Sigmoid colon (tissue), 7 donors: ENCODE measurements around the gene COL2A1. TPM values are rescaled to one million over a fixed set of nuclear protein-coding genes. Genes with fewer than 3 reads are reported as not detected.

Experiments
- DNase-seq: peaks from one replicate; pipeline ENCODE4 v3.0.0-alpha.2; 2019
- H3K27ac ChIP-seq, 4 donors: fragments of 200-600 bp; sonication (generic); one replicate each; pipeline ENCODE4 v1.5.1; 2016 to 2019; ENCODE audit warnings: mild to moderate bottlenecking in 1 of 4
- H3K27me3 ChIP-seq, 3 donors: fragments of 200-600 bp; sonication (generic); one replicate each; pipeline ENCODE4 v1.5.1; 2019; ENCODE audit warnings: mild to moderate bottlenecking in 1 of 3
- H3K36me3 ChIP-seq, 4 donors: fragments of 200-600 bp; sonication (generic); one replicate each; pipeline ENCODE4 v1.5.1; 2016 to 2019
- H3K4me1 ChIP-seq, 4 donors: fragments of 200-600 bp; sonication (generic); one replicate each; pipeline ENCODE4 v1.5.1; 2017 to 2019
- H3K4me3 ChIP-seq, 4 donors: fragments of 200-600 bp; sonication (generic); one replicate each; pipeline ENCODE4 v1.5.1; 2017 to 2019; ENCODE audit warnings: mild to moderate bottlenecking in 2 of 4, moderate library complexity in 1 of 4
- H3K9me3 ChIP-seq, 4 donors: fragments of 200-600 bp in 3 of 4; sonication (generic) in 3 of 4; one replicate each; pipeline versions ENCODE4 v1.5.1 to v1.6.1; 2013 to 2019
- CTCF ChIP-seq, 4 experiments: fragments of 450-650 bp in 3 of 4; fragments of 200-600 bp in 1 of 4; IDR thresholded peaks; one replicate each; pipeline ENCODE4 v1.5.1; 2016 to 2019; ENCODE audit warnings: antibody characterized with exemption in 4 of 4, mild to moderate bottlenecking in 3 of 4, moderate library complexity in 2 of 4
- EP300 ChIP-seq, 4 donors: sonication (generic); formaldehyde crosslinking; IDR thresholded peaks; one replicate each; pipeline ENCODE4 v1.6.1; 2017; ENCODE audit warnings: antibody characterized with exemption in 4 of 4
- POLR2A ChIP-seq, 2 donors: fragments of 450-650 bp; IDR thresholded peaks; one replicate each; pipeline ENCODE4 v1.6.1; 2016; ENCODE audit warnings: antibody characterized with exemption in 2 of 2, mild to moderate bottlenecking in 2 of 2, moderate library complexity in 2 of 2
- POLR2AphosphoS5 ChIP-seq, 4 donors: sonication (generic); formaldehyde crosslinking; IDR thresholded peaks; one replicate each; pipeline ENCODE4 v1.6.1; 2017; ENCODE audit warnings: antibody characterized with exemption in 4 of 4
- WGBS, 2 donors: extraction: QIAGEN DNeasy Blood & Tissue Kit; methylation state at CpG; one replicate each; pipeline ENCODE4 v1.1.7; 2013; 5-methylcytosine and 5-hydroxymethylcytosine counted together
- intact Hi-C: fragments of 100-400 bp; cut with DNase I; formaldehyde crosslinking; loops from one replicate; pipeline ENCODE4 v1.15.1; 2023
- polyA plus RNA-seq, 3 donors: library from polyadenylated mRNA; stranded (reverse); fragments of 200-250 nt; gene quantifications; one replicate each; pipeline ENCODE4 v1.2.3, GENCODE V29; 2013
- total RNA-seq, 4 donors: library from RNA; depleted of rRNA; stranded (reverse); fragments of >200 nt; gene quantifications; one replicate each; pipeline ENCODE4 v1.1.0, GENCODE V29; 2016
- donor health status: healthy with polysubstance abuse.
- donor health status: Bipolar disorder and iron deficiency.
- donor health status: healthy.

Gene COL2A1
- total and polyA plus RNA-seq, 7 donors: 0.17 to 0.60 TPM; not detected in 5

GRCh38 chr12:48034835-48035805 is 30.8 kb upstream of the COL2A1 start:
- intact Hi-C loops: no loop called here
- Histone ChIP-seq H3K36me3 (no peaks in the 10 kb centered on the region), H3K27ac (no peak overlapping the region), H3K4me1 (no peaks in the 10 kb centered on the region), H3K27me3 (peaks cover 0 to 7% (median 0%) of the 10 kb centered on the region in 3 donors), H3K9me3 (no peaks in the 10 kb centered on the region), H3K4me3 (no peak overlapping the region)
- TF ChIP-seq CTCF (IDR thresholded peaks at IDR 0.05) (no peak), POLR2A (IDR thresholded peaks at IDR 0.05) (no peak), POLR2AphosphoS5 (IDR thresholded peaks at IDR 0.05) (no peak), EP300 (IDR thresholded peaks at IDR 0.05) (no peak)
- no peak for DNase-seq
- 88 to 92% methylated on average over 8 of the region's 8 CpGs for WGBS, 2 donors

- intact Hi-C loops: no loop called here
- Histone ChIP-seq H3K27me3 (peaks cover 0 to 7% (median 0%) of the 10 kb centered on the region in 3 donors), H3K27ac (no peak overlapping the region), H3K9me3 (no peaks in the 10 kb centered on the region), H3K36me3 (no peaks in the 10 kb centered on the region), H3K4me1 (no peaks in the 10 kb centered on the region), H3K4me3 (no peak overlapping the region)
- 98% methylated on average over 1 of the region's 1 CpG for WGBS, 2 donors
- no peak for TF ChIP-seq EP300 (IDR thresholded peaks at IDR 0.05)
- TF ChIP-seq POLR2A (IDR thresholded peaks at IDR 0.05): no peak
- TF ChIP-seq CTCF (IDR thresholded peaks at IDR 0.05): no peak
- no peak for TF ChIP-seq POLR2AphosphoS5 (IDR thresholded peaks at IDR 0.05)
- DNase-seq: no peak
These were observed 29.2 kb upstream of the COL2A1 start for GRCh38 chr12:48033451-48033850.

- no peaks in the 10 kb centered on the region for H3K4me1 ChIP-seq
- 97% methylated on average over 1 of the region's 1 CpG for WGBS, 2 donors
- no peaks in the 10 kb centered on the region for H3K36me3 ChIP-seq
- H3K27ac ChIP-seq: no peak overlapping the region
- no peak overlapping the region for H3K4me3 ChIP-seq
- intact Hi-C loops: no loop called here
- DNase-seq: no peak
- no peak for TF ChIP-seq CTCF (IDR thresholded peaks at IDR 0.05)
- TF ChIP-seq POLR2A (IDR thresholded peaks at IDR 0.05): no peak
- TF ChIP-seq POLR2AphosphoS5 (IDR thresholded peaks at IDR 0.05): no peak
- no peak for TF ChIP-seq EP300 (IDR thresholded peaks at IDR 0.05)
- H3K27me3 ChIP-seq: peaks cover 0 to 7% (median 0%) of the 10 kb centered on the region in 3 donors
- no peaks in the 10 kb centered on the region for H3K9me3 ChIP-seq
These were observed 28.3 kb upstream of the COL2A1 start for GRCh38 chr12:48032597-48032996.

GRCh38 chr12:48031135-48031960 is 27.1 kb upstream of the COL2A1 start:
- H3K27ac ChIP-seq: no peak overlapping the region
- H3K4me3 ChIP-seq: no peak overlapping the region
- 92 to 94% methylated on average over 12 of the region's 12 CpGs for WGBS, 2 donors
- no peaks in the 10 kb centered on the region for H3K4me1 ChIP-seq
- no peaks in the 10 kb centered on the region for H3K9me3 ChIP-seq
- intact Hi-C loops: no loop called here
- H3K36me3 ChIP-seq: no peaks in the 10 kb centered on the region
- TF ChIP-seq POLR2A (IDR thresholded peaks at IDR 0.05) (no peak), POLR2AphosphoS5 (IDR thresholded peaks at IDR 0.05) (no peak), CTCF (IDR thresholded peaks at IDR 0.05) (no peak), EP300 (IDR thresholded peaks at IDR 0.05) (no peak)
- DNase-seq: no peak
- peaks cover 0 to 2% (median 0%) of the 10 kb centered on the region in 3 donors for H3K27me3 ChIP-seq
